CD8-positive, alpha-beta memory T cell (primary cell): ENCODE data around the gene MAPK1. TPM values are rescaled to one million over a fixed set of nuclear protein-coding genes. Genes with fewer than 3 reads are reported as not detected.
A peak's percentile ranks its signal among the peaks of the same experiment; 100 is the strongest.
"Not testable (repeated sequence)": the region's sequence is repeated elsewhere in the genome, so short reads cannot be mapped to it uniquely, and the experiment has no call there.

ENCODE experiments used
- CTCF ChIA-PET: fragments of 350-600 bp; sonication (Branson Sonifier 250); formaldehyde crosslinking; loops from one replicate; lab custom pipeline; 2021; ENCODE audit warnings: antibody characterized with exemption; lab: Charles Lee
- POLR2A ChIA-PET: fragments of 350-600 bp; sonication (Branson Sonifier 250); formaldehyde crosslinking; loops from one replicate; lab custom pipeline; 2021; ENCODE audit warnings: antibody characterized with exemption; lab: Charles Lee
- DNase-seq, 5 donors: peaks; one replicate each; pipeline versions ENCODE4 v3.0.0 to v3.0.0-alpha.2; 2020 to 2022; ENCODE audit warnings: mixed read lengths in 1 of 5
- H3K27ac ChIP-seq: one replicate; pipeline ENCODE4 v1.7.0; 2013; ENCODE audit warnings: low read depth, mild to moderate bottlenecking, low read length, moderate library complexity
- H3K27me3 ChIP-seq: 2 replicates; pipeline ENCODE4 v1.7.0; 2013; ENCODE audit warnings: low read length, mild to moderate bottlenecking; ENCODE audit not compliant: insufficient read depth, poor library complexity, severe bottlenecking
- H3K36me3 ChIP-seq: 2 replicates; pipeline ENCODE4 v1.7.0; 2013; ENCODE audit warnings: mild to moderate bottlenecking, low read length, moderate library complexity; ENCODE audit not compliant: insufficient read depth
- H3K4me1 ChIP-seq: 2 replicates; pipeline ENCODE4 v1.7.0; 2013; ENCODE audit warnings: mild to moderate bottlenecking, low read length, moderate library complexity; ENCODE audit not compliant: insufficient read depth
- H3K4me3 ChIP-seq: 2 replicates; pipeline ENCODE4 v1.7.0; 2013; ENCODE audit warnings: mild to moderate bottlenecking, low read length
- H3K9me3 ChIP-seq: 2 replicates; pipeline ENCODE4 v1.7.0; 2013; ENCODE audit warnings: mild to moderate bottlenecking, low read length
- H3K27ac Mint-ChIP-seq, 8 donors: one replicate each; pipeline ENCODE4 v1.8.0; 2020 to 2021; ENCODE audit warnings: mixed read lengths in 8 of 8, mild to moderate bottlenecking in 6 of 8, inconsistent platforms in 3 of 8, moderate library complexity in 3 of 8
- H3K27me3 Mint-ChIP-seq, 2 donors: one replicate each; pipeline ENCODE4 v1.8.0; 2020 to 2021; ENCODE audit warnings: mixed read lengths in 2 of 2, mild to moderate bottlenecking in 1 of 2, moderate library complexity in 1 of 2
- H3K36me3 Mint-ChIP-seq, 3 donors: one replicate each; pipeline ENCODE4 v1.8.0; 2020 to 2021; ENCODE audit warnings: mixed read lengths in 3 of 3, inconsistent platforms in 1 of 3, mild to moderate bottlenecking in 1 of 3
- H3K4me1 Mint-ChIP-seq, 3 donors: one replicate each; pipeline ENCODE4 v1.8.0; 2020 to 2021; ENCODE audit warnings: mixed read lengths in 3 of 3, inconsistent platforms in 1 of 3, mild to moderate bottlenecking in 1 of 3
- H3K4me3 Mint-ChIP-seq, 7 donors: one replicate each; pipeline ENCODE4 v1.8.0; 2020 to 2021; ENCODE audit warnings: mixed read lengths in 7 of 7, mild to moderate bottlenecking in 6 of 7, moderate library complexity in 4 of 7, inconsistent platforms in 2 of 7
- H3K9me3 Mint-ChIP-seq, 5 donors: one replicate each; pipeline ENCODE4 v1.8.0; 2020 to 2022; ENCODE audit warnings: mixed read lengths in 5 of 5, mild to moderate bottlenecking in 3 of 5, moderate library complexity in 2 of 5, inconsistent platforms in 1 of 5
- polyA plus RNA-seq: library from polyadenylated mRNA; unstranded; fragments of 300-500 nt; fragmentation: Illumina TruSeq; gene quantifications from one replicate; pipeline ENCODE4 v1.2.3, GENCODE V29; 2021
- total RNA-seq, 2 experiments: library from RNA; stranded (reverse); gene quantifications; one replicate each; pipeline ENCODE4 v1.2.3, GENCODE V29; 2021

The MAPK1 gene
- total and polyA plus RNA-seq, 3 experiments from 2014 or later, result 103 to 134 (median 132) TPM

DNA sequence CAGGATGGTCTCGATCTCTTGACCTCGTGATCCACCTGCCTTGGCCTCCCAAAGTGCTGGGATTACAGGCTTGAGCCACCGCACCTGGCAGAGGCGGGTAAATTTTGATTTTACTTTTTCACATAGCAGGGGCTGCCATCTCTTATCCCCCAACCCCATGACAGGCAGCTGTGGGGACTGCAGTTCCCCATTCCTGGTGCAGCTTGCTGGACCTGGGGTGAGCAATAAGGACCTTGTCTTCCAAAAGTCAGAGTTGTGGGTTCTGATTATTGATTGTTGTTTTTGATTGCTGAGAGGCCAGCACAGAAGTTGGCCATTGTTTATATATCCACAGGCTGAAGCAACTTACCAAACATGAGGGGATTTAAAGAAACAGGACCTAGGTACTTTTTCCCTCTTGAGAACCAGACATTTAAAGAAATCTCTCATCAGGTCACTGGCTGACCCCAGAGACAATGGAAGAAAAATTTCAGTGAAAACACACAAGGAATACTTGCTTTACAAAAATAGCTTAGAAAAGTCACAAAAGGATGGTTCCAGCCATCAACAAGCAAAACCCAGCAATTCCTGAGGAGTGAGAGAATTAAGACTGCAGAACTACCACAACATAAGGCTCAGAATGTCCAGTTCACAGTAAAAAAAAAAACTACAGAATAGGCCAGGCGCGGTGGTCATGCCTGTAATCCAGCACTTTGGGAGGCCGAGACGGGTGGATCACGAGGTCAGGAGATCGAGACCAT lies 22.0 kb upstream of the MAPK1 start:
- H3K27ac Mint-ChIP-seq, result peak overlapping the region in 1 of 8 donors; percentile 87
- Histone ChIP-seq H3K36me3 (no peaks in the 10 kb centered on the region), H3K27ac (no peak overlapping the region), H3K4me1 (no peaks in the 10 kb centered on the region), H3K9me3 (no peaks in the 10 kb centered on the region), H3K4me3 (no peak overlapping the region), H3K27me3 (no peaks in the 10 kb centered on the region)
- H3K9me3 Mint-ChIP-seq, result no peaks in the 10 kb centered on the region
- ChIA-PET POLR2A (interaction anchor here (0.7 to 0.8 kb wide), 2 partner anchors 11 to 1945 kb away, joined by 3 read pairs; no protein-coding TSS in a partner anchor), CTCF (no interaction called here)
- H3K4me3 Mint-ChIP-seq, result no peak overlapping the region
- DNase-seq, result no peak
- H3K4me1 Mint-ChIP-seq, result no peaks in the 10 kb centered on the region
- peaks cover 0 to 3% (median 0%) of the 10 kb centered on the region in 3 donors for H3K36me3 Mint-ChIP-seq
- H3K27me3 Mint-ChIP-seq, result peaks cover 0 to 3% of the 10 kb centered on the region in 2 donors

GRCh38 chr22:21887841-21888240 lies 20.4 kb upstream of the MAPK1 start:
- no peaks in the 10 kb centered on the region for H3K4me1 Mint-ChIP-seq
- no peaks in the 10 kb centered on the region for H3K4me1 ChIP-seq
- ChIA-PET CTCF (no interaction called here), POLR2A (no interaction called here)
- H3K9me3 Mint-ChIP-seq, result no peaks in the 10 kb centered on the region
- no peak overlapping the region for H3K4me3 Mint-ChIP-seq
- no peak for DNase-seq
- no peaks in the 10 kb centered on the region for H3K9me3 ChIP-seq
- peak overlapping the region in 1 of 8 donors; percentile 47 for H3K27ac Mint-ChIP-seq
- H3K4me3 ChIP-seq, result no peak overlapping the region
- H3K27ac ChIP-seq, result no peak overlapping the region
- peaks cover 0 to 3% (median 0%) of the 10 kb centered on the region in 3 donors for H3K36me3 Mint-ChIP-seq
- peaks cover 0 to 3% of the 10 kb centered on the region in 2 donors for H3K27me3 Mint-ChIP-seq
- no peaks in the 10 kb centered on the region for H3K27me3 ChIP-seq
- no peaks in the 10 kb centered on the region for H3K36me3 ChIP-seq

GRCh38 chr22:21883930-21884329 lies 16.5 kb upstream of the MAPK1 start:
- H3K27ac Mint-ChIP-seq, H3K36me3 ChIP-seq, H3K27ac ChIP-seq, H3K27me3 Mint-ChIP-seq, H3K4me3 Mint-ChIP-seq, H3K27me3 ChIP-seq, H3K9me3 ChIP-seq, H3K4me1 Mint-ChIP-seq, CTCF ChIA-PET, H3K4me1 ChIP-seq, H3K4me3 ChIP-seq, POLR2A ChIA-PET, H3K9me3 Mint-ChIP-seq, DNase-seq, H3K36me3 Mint-ChIP-seq: not testable (repeated sequence)

GRCh38 chr22:21882754-21883333 lies 15.4 kb upstream of the MAPK1 start:
- H3K27ac ChIP-seq, H3K9me3 ChIP-seq, H3K27me3 ChIP-seq, H3K27me3 Mint-ChIP-seq, H3K36me3 ChIP-seq, H3K4me3 Mint-ChIP-seq, DNase-seq, H3K4me1 ChIP-seq, POLR2A ChIA-PET, H3K4me1 Mint-ChIP-seq, H3K36me3 Mint-ChIP-seq, H3K4me3 ChIP-seq, H3K9me3 Mint-ChIP-seq, H3K27ac Mint-ChIP-seq, CTCF ChIA-PET: not testable (repeated sequence)

- H3K36me3 Mint-ChIP-seq, result no peaks in the 10 kb centered on the region
- Histone ChIP-seq H3K9me3 (no peaks in the 10 kb centered on the region), H3K27me3 (no peaks in the 10 kb centered on the region), H3K4me1 (no peaks in the 10 kb centered on the region), H3K27ac (no peak overlapping the region), H3K4me3 (no peak overlapping the region), H3K36me3 (no peaks in the 10 kb centered on the region)
- H3K27me3 Mint-ChIP-seq, result no peaks in the 10 kb centered on the region
- H3K4me3 Mint-ChIP-seq, result no peak overlapping the region
- ChIA-PET POLR2A (interaction anchor here (0.7 kb wide), 1 partner anchor 98 kb away, joined by 3 read pairs; no protein-coding TSS in a partner anchor), CTCF (no interaction called here)
- H3K9me3 Mint-ChIP-seq, result no peaks in the 10 kb centered on the region
- no peak for DNase-seq
- peaks cover 0 to 2% (median 1%) of the 10 kb centered on the region in 3 donors for H3K4me1 Mint-ChIP-seq
- H3K27ac Mint-ChIP-seq, result peak overlapping the region in 1 of 8 donors; percentile 61
Measured at GRCh38 chr22:21881841-21882753, 14.7 kb upstream of the MAPK1 start.

GRCh38 chr22:21876486-21877176 lies 9.2 kb upstream of the MAPK1 start:
- H3K36me3 Mint-ChIP-seq, result no peaks in the 10 kb centered on the region
- no peaks in the 10 kb centered on the region for H3K27me3 Mint-ChIP-seq
- DNase-seq, result peak in 1 of 5 donors; percentile 6
- Histone ChIP-seq H3K36me3 (no peaks in the 10 kb centered on the region), H3K27me3 (no peaks in the 10 kb centered on the region), H3K27ac (no peak overlapping the region), H3K9me3 (no peaks in the 10 kb centered on the region), H3K4me3 (no peak overlapping the region), H3K4me1 (no peaks in the 10 kb centered on the region)
- no peaks in the 10 kb centered on the region for H3K9me3 Mint-ChIP-seq
- peaks cover 6 to 18% (median 10%) of the 10 kb centered on the region in 3 donors for H3K4me1 Mint-ChIP-seq
- H3K4me3 Mint-ChIP-seq, result peak overlapping the region in 3 of 7 donors; percentile 25 to 33 (median 33)
- peak overlapping the region; percentile 10 to 94 (median 69) for H3K27ac Mint-ChIP-seq
- CTCF ChIA-PET, result interaction anchor here (1.0 kb wide), 1 partner anchor 17 kb away, joined by 5 read pairs; no protein-coding TSS in a partner anchor
- POLR2A ChIA-PET, result interaction anchor here (0.7 to 1.6 kb wide), 2 partner anchors 9 to 41 kb away, joined by 3 to 4 read pairs; partner anchors contain the start of gene MAPK1

- H3K4me1 ChIP-seq, DNase-seq, H3K27ac ChIP-seq, H3K36me3 ChIP-seq, H3K27me3 Mint-ChIP-seq, H3K27me3 ChIP-seq, H3K9me3 ChIP-seq, H3K9me3 Mint-ChIP-seq, H3K36me3 Mint-ChIP-seq, H3K4me3 Mint-ChIP-seq, H3K27ac Mint-ChIP-seq, H3K4me3 ChIP-seq, POLR2A ChIA-PET, CTCF ChIA-PET: not testable (repeated sequence)
- peaks cover 6 to 18% (median 10%) of the 10 kb centered on the region in 3 donors for H3K4me1 Mint-ChIP-seq
Measured at GRCh38 chr22:21874953-21875352, 7.5 kb upstream of the MAPK1 start.
